Gastroesophageal sphincter (tissue), 3 donors: ENCODE data around the gene STAT5A.

Experiments used
- EP300 ChIP-seq: sonication (generic); formaldehyde crosslinking; IDR thresholded peaks from one replicate; pipeline ENCODE4 v1.6.1; 2017; ENCODE audit warnings: antibody characterized with exemption, mild to moderate bottlenecking
- POLR2A ChIP-seq, 2 donors: fragments of 450-650 bp; IDR thresholded peaks; one replicate each; pipeline ENCODE4 v1.6.1; 2017; ENCODE audit warnings: antibody characterized with exemption in 2 of 2, mild to moderate bottlenecking in 2 of 2, moderate library complexity in 1 of 2
- TF ChIP-seq, protein P1 (sequence below), 4 experiments: fragments of 200-600 bp in 2 of 4; fragments of 450-650 bp in 2 of 4; sonication (generic) in 1 of 4; IDR thresholded peaks; one replicate each; pipeline ENCODE4 v1.5.1; 2017 to 2019; ENCODE audit warnings: antibody characterized with exemption in 4 of 4, mild to moderate bottlenecking in 2 of 4, moderate library complexity in 2 of 4

DNA sequence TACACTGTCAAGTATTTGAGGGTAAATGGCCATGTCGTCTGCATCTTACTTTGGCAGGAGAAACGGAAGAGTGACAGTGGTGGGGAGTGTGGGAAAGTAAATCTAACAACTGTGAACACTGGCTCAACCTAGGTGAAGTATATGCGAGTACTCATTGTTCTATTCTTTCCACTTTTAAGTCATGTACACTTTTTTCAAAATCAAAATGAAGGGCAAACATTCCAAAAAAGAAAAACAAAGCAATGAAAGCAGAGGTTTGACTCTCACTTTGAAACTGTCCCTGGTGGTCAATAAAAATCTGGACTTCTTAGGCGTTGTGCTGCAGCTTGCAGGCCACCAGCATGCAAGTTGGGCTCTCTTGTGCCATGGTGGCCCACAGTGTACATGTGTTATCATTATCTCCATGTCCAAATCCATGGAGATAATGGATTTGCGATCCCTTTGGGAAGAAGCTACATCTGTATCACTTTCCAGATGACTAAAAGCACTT, 44.8 kb upstream of the STAT5A start:
- TF ChIP-seq, protein P1, sequence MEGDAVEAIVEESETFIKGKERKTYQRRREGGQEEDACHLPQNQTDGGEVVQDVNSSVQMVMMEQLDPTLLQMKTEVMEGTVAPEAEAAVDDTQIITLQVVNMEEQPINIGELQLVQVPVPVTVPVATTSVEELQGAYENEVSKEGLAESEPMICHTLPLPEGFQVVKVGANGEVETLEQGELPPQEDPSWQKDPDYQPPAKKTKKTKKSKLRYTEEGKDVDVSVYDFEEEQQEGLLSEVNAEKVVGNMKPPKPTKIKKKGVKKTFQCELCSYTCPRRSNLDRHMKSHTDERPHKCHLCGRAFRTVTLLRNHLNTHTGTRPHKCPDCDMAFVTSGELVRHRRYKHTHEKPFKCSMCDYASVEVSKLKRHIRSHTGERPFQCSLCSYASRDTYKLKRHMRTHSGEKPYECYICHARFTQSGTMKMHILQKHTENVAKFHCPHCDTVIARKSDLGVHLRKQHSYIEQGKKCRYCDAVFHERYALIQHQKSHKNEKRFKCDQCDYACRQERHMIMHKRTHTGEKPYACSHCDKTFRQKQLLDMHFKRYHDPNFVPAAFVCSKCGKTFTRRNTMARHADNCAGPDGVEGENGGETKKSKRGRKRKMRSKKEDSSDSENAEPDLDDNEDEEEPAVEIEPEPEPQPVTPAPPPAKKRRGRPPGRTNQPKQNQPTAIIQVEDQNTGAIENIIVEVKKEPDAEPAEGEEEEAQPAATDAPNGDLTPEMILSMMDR (IDR thresholded peaks at IDR 0.05): no peak
- TF ChIP-seq EP300: no peak
- TF ChIP-seq POLR2A (IDR thresholded peaks at IDR 0.05): no peak
